Glomerular visceral epithelial cell (primary cell): ENCODE measurements around the gene PRPF39.

Experiments used
- DNase-seq: peaks from one replicate; pipeline ENCODE4 v3.0.0-alpha.2; 2016; ENCODE audit errors: extremely low spot score

Gene PRPF39

DNA sequence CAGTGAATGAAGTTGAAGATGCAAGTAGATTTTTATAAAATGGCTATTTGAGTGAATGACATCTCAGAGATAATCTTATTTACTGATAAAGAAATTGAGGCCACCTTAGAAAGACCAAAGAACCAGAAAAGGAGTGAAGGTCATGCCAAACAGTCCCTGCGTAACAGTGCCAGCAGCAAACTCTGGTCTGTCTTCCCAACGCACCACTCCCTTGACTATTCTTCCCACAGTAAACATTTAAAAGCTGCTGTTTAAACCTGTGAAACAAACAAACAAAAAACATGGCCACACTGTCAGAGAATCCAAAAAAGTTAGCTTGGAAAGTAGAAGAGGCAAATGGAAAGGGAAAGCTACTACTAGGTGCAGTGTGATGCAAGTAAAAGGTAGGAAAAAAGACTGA lies 1.5 kb upstream of the PRPF39 start:
- DNase-seq, result no peak

DNA sequence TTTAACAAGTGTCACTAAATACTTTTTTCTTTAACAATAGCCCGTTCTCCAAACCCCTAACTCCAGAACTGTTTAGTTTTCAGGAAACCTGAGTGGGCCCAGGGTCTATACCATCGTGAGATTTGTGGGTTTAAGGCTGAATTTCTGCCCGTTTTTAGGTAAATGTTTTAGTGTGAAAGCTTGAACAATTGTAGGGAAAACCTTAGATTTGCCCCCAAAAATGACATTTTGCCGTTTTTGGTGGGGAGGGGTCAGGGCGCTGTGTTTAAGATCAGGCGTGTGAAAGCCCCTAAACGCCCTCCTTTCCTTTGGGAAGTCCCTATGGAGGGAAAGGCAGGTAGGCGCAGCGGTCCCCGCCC lies 320 bp upstream of the PRPF39 start:
- no peak for DNase-seq

DNA sequence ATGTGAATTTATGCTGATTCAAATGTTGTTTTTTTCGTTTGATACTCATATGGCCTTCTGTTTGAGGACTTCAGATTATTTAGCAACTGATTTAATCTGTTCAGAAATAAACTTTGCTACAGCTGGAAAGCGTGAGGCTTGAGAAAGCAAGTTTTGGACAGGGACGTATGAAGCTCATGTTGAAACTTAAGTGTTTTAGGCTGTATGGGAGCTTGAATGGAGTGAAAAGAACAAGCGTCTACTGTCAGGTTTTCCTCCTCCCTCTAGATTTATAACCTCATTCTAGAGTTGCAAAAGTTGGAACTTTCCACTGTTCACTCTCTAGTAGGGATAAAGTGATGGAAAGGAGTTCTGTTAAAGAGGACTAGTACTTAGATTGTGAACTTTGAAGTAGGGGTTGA lies 1.0 kb downstream of the PRPF39 start:
- peak; percentile 12 for DNase-seq

DNA sequence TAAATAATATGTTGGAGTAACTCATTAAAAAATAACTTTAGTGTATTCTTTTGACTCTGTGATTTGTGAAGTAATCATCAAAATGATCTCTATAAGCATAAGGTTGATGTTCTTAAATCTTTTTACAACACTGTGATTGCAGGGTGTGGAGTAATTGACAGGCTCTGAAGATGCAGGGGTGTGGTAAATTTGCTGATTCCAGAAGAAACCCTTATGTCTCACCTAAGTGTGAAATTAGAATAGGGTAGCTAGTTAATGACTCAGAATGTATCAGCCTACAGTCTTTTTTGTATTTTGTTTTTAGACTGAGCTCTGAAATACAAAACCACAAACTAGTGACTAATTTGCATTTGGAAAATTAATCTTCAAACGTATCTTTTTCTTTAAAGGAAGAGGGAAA lies 5.9 kb downstream of the PRPF39 start:
- no peak for DNase-seq

DNA sequence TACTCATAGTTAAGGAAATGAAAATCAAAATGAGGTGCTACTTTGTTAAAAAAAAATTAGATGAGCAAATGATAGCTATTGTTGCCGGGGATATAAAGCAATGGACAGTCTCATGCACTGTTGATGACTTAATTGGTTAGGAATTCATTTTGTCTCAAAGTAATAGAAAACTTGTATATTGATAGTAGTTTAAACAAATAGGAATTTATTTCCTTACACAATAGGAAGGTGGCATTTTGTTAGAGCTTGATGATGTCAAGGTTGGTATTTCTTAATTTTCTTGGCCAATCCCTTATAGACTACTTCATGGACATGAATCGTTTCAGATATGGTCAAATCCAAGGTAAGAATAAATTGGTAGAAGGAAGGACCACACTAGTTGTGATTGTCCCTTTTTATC lies 7.8 kb downstream of the PRPF39 start:
- no peak for DNase-seq

DNA sequence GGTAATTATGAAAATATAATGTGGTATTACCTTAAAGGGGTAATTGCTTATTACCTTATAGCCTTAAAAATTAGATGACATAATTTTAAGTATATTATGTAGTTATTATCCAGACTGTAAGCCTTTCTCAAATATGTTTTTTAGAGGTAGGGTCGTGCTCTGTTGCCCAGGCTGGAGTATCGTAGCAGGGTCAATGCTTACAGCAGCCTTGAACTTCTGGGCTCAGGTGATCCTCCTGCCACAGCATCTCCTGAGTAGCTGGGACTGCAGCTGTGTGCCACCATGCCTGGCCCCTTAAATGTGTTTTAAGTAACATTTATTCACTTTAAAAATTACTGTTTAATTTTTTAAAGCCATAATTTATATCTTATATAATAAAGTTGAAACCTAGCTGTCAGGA lies 10.4 kb downstream of the PRPF39 start:
- DNase-seq, result no peak

DNA sequence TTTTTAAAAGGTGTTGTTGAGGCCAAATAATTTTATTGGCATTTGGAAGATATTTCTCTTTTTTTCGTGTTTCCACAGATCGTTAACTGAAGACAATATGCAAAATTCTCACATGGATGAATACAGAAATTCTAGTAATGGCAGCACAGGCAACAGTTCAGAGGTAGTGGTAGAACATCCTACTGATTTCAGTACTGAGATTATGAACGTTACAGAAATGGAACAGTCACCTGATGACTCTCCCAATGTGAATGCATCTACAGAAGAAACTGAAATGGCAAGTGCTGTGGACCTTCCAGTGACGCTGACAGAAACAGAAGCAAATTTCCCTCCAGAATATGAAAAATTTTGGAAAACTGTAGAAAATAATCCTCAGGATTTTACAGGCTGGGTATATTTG lies 11.2 kb downstream of the PRPF39 start:
- DNase-seq, result no peak

DNA sequence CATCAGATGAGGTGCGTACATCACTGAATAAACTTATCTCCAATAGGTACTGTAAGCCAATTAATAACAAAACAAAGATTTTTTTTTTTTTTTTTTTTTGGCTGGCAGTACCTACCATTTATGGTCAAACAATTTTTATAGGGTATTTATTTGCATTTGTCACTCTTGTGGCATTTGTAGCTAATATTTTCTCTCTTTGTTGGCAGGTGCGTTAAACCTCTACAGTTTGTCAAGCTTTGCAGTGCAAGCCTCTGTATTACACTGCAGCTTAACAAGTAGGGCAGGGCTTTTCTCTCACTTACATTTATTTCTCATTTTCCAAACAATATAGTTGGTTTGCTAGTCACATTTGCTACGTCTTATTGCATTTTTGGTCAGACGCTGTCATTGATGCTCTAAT lies 12.3 kb downstream of the PRPF39 start:
- DNase-seq, result no peak

DNA sequence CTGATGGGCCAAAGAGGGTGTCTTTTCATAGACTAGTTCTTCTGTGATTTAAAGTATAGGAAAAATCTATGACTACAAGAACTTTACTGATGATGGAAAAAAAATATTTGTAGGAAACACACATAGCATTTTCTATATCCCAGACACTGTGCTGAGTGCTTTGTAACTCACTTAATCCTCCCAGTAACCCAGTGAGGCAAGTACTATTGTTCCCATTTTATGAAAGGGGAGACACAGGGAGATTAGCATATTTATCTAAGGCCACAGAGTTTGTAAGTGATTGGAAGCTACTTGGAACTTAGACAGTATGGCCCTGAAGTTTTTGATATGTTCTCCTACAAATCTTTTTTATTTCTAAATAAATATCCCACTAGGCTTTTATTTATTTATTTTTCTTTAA lies 19.9 kb downstream of the PRPF39 start:
- no peak for DNase-seq

DNA sequence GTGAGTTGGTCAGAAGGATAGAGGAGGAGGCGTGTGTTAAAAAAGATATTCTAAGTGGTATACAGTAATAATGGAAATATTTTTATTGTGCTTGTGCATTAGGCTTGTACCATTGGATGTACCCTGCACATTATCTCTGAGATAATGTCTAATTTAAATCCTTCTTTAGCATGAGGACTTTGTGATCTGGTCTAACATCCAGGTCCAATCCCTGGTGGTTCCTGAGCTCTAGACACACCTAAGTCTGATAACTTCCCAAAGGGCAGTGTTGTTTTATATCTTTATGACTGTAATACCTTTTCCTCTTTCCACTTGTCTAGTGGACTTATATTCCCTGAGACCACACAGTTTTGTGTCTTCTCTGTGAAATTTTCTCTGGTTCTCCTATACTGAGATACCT lies 20.6 kb downstream of the PRPF39 start:
- no peak for DNase-seq

DNA sequence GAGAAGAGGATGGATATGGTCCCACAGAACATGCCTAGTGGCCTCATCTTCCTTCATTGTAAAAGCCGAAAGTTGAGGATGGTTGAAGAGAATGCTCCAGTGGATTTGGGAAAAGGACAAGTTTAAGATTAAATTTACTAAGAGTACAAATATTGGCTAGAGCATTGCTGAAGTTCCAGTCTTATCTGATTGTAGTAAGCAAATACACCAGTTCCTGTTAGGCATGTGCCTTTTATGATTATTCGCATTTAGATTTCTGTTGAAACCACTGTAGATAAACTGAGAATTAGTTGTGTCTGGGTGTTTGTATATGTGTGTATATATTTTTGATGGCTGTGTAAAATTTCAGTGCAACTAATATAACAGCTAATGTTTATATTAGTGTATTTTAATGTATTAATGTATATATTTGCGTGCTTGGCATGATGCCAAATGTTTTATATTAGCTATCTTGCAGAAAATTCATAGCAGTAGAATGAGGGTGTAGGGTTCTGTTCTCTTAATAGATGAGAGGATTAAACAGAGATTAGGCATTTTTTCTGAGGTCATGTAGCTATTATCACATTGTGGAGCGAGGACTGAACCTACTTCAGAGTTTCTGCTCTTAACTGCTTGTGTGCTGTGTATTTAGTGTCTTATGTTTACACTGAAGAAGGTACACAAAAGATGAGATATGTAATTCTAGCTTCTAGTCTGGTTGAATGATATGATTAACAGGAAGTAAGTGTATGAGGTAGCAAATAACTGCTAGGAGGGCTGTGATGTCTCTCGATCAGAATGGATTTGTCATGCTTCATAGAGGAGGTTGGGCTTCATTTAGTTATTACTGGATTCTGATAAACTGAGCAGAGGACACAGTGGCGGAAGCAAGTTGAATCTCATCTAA lies 29.2 kb downstream of the PRPF39 start:
- no peak for DNase-seq

DNA sequence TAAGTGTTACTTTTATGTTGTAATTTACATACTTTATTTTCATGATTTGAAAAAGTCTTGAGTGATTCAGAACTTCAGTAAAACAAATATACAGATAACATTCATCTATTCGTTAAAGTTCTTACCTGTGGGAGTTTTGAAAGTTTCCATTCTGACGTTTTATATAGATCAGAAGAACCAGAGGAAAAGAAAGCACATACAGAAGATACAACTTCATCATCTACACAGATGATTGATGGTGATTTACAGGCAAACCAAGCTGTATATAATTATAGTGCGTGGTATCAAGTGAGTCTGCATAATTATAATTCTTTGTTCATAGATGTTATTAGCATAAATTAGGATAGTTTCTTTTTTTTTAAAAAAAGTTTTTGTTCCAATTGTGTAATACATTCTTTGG lies 30.4 kb downstream of the PRPF39 start:
- no peak for DNase-seq

DNA sequence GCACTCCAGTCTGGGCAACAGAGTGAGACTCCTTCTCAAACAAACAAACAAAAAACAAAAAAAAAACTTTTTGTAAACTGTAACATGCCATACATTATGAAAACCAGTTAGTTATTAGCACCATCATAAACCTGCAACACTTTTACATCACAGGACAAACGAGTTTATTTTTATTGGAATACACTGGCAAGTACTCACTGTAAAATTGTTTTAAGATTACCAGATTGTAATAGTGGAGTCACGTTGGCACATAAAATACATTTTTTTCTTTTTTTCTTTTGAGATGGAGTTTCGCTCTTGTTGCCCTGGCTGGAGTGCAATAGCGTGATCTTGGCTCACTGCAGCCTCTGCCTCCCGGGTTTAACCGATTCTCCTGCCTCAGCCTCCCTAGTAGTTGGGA lies 34.7 kb downstream of the PRPF39 start:
- no peak for DNase-seq

DNA sequence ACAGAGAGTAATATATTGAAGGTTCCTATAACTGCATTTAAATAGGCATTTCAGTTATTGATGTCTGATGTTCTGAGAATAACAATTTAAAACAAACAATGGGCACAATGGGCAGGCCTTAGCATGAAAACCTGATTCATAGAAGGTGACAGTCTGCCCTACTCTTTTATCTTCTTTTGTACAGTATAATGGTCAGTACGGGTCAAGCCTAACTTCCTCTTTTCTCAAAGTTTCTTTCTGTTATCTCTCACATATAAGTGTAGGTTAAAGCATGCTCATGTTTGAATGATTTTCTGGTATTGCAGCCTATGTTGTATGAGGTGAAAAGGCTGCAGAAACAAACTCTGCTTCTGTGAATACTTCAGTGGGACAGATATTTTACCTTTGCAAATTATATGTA lies 36.2 kb downstream of the PRPF39 start:
- no peak for DNase-seq

DNA sequence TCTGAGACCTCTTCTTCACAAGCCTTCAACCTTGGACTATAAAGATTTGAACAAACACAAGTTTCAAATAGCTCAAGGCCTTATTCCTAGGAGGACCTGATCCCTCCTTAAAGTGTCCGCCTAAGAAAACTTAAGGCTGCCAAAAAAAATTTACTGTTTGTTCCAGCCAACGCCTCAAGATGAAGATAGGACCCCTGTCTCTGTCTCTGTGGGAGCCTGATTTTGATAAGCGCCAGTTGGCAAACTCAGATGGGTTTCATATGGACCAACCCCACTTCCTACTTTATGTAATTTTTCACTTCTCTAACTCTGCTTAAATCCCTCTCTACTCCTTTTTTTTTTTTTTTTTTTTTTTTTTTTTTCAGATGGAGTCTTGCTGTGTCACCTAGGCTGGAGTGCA lies 39.4 kb downstream of the PRPF39 start:
- DNase-seq, result no peak

DNA sequence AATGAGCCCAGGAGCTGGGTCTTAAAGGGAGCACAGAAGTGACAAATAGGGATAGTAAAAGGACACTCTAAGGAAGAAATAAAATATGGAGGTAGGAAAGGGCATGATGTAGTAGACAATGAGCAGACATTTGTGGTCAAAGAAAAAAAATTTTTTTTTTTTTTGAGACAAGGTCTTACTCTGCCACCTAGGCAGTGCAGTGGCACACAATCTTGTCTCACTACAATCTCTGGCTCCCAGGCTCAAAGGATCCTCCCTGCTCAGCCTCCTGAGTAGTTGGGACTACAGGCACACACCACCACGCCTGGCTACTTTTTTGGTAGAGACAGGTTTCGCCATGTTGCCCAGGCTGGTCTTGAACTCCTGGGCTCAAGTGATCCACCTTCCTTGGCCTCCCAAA lies 41.8 kb downstream of the PRPF39 start:
- DNase-seq, result no peak

DNA sequence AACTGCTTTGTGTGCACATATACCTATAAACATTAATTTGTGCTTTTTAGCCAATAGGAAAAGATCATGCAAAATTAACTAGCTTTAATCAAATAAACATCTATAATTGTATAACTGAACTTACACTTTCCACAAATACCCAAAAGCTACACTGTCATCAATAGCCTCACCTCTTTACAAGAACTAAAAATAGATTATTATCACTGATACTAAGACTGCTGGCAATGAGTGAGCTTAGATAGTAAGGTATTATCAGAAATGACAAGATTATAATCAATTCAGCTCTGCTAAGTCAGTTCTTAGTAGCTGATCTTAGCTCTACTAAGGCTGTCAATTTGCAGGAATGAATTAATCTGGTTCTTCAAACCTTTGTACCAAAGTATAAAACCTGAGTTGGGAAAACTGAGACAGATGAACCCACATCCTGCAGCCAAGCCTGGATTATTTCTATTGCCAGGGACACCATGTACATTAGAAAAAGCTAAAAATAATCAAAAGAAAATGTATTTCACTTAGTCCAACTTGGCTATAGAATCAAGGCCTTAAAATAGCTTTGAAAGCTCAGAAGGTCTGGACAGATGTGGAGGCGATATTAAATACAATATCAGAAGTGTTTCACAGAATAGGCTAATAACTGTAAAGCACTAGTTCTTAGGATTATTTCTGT lies 45.2 kb downstream of the PRPF39 start:
- no peak for DNase-seq

DNA sequence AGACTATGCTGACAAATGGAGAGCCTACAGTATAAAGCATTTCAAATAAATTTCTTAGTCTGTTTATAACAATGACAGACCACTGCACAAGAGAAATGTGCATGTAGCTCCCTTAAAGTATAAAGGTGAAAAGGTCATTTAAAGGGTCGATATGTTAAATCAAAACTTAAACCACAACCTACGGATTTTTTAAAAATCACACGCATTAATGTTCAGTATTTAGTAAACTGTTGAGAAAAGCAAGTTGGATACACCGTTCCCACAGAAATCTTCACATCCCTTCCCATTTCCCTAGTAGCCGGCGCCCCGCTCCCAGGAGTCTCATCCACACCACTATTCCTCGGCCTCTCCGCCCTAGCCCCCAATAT lies 49.8 kb downstream of the PRPF39 start:
- DNase-seq, result no peak

DNA sequence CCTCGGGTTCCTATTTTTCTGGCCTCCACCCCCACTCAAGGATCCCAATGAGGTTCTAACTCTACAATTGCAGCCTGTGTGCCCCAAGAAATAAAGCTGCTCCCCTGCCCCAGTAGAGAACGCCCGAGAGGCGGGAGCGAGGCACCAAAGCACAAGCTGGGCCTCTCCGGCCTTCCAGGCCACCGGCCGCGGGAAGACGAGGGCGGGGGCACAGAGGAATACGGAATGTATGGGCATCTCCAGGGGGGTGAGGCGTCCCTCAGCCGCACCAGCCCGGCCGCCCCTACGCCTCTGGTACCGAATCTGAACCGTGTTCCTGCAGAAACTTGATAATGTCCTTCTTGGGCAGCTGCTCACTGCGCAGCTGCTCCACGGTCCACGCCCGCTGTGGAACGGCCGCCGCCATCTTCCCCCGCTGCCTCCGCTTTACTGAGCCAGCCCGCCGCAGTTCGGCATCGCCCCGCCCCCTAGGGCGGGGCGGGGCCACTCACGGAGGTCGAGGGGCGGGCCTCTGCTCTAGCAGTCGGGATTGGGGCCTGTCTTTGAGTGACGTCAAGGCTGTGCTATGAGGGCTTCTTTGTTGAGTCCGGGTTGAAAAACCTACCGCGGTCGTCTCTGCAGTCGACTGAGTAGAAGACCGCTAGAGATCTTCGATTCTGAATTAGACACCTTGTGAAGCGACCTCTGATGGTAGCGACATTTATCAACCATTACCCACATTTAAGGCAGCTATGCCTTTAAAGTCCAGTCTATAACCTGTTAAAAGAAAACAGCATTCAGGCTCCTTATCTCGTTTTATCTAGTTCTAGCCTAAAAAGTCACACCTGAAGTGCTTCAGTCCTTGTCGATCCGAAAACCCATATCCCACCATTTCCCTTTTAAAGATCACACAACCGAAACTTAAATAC lies 50.4 kb downstream of the PRPF39 start, which contains the start of gene FKBP3:
Gene FKBP3, minus strand, starts transcription at position 431 of the 908 bp plus-strand sequence. Its CDS starts 25 bp downstream, at position 406.
- DNase-seq, result peak; percentile 99

DNA sequence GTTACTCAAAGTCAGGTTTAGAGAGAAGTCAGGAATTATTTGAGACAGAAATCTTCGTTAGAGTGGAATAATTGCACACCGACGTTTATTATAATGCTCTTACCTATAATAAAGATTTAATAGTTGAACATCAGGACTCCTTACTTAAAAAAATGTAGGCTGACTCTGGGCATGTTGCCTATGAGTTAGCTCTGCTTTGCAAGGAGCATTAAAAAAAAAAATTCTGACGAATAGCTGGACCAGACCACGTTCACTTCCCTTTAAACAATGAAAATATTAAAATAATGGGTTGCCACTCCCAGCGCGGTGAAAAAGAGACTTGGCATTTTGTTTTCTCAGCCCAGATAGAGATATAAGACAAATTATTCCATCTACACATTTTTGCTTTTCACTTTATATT lies 51.2 kb downstream of the PRPF39 start:
- no peak for DNase-seq

DNA sequence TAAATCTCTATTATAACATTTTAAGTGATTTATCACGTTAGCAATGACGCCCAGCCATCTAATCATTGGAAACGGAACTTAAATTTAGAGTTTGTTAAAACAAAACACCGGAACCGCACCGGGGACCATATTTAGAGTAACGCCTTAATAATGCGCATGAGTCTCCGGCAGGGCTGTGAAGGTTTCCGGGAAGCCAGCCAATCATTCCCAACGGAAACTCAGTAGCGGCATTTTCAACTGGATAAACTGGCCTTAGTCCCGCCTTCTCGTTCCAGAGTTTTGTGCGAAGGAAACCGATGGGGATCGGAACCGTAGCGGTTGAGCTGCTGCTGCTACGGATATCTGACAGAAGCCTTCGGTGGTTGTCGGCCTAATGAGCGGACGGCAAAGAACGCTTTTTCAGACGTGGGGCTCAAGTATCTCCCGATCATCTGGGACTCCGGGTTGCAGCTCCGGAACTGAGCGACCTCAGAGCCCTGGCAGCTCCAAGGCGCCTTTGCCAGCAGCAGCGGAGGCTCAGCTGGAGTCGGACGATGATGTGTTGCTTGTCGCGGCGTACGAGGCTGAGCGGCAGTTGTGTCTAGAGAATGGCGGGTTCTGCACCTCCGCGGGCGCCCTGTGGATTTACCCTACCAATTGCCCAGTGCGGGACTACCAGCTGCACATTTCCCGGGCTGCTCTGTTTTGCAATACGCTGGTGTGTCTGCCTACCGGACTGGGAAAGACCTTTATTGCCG lies 51.9 kb downstream of the PRPF39 start, which contains the start of gene FANCM:
Gene FANCM, plus strand, starts transcription at position 272 of the 737 bp plus-strand sequence. Its CDS starts 102 bp downstream, at position 374.
- peak; percentile 98 for DNase-seq

DNA sequence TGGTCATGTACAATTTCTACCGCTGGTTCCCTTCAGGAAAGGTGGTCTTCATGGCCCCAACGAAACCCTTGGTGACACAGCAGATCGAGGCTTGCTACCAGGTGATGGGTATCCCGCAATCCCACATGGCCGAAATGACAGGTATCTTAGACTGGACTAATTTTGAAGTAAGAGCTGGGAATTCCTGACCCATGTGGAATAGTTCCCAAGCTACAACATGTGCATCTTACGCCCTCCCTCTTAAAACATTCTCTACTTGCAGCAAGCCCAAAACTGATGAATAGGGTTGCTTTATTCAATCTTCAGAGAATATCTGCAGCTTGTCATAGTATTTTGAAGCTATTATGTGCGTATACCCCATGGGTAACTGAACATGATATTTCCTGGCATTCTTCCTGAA lies 52.5 kb downstream of the PRPF39 start:
- DNase-seq, result no peak
